Esophagus squamous epithelium (tissue), 5 donors: Measurements from ENCODE around the gene MSX1. TPM values are rescaled to one million over a fixed set of nuclear protein-coding genes. Genes with fewer than 3 reads are reported as not detected.

Experiments used
- DNase-seq: peaks from one replicate; lab custom pipeline; 2025; lab: John Stamatoyannopoulos, UW
- H3K27ac ChIP-seq, 4 donors: fragments of 200-600 bp; sonication (generic); one replicate each; pipeline ENCODE4 v1.5.1; 2016 to 2019; ENCODE audit warnings: mild to moderate bottlenecking in 1 of 4
- H3K27me3 ChIP-seq, 4 donors: fragments of 200-600 bp; sonication (generic); 1 replicate in 3 of 4; 2 replicates in 1 of 4; pipeline versions ENCODE4 v1.5.1 to v1.6.0; 2017 to 2021; ENCODE audit warnings: antibody characterized with exemption in 1 of 4
- H3K36me3 ChIP-seq, 3 donors: fragments of 200-600 bp; sonication (generic); one replicate each; pipeline ENCODE4 v1.5.1; 2016 to 2019
- H3K4me1 ChIP-seq, 3 donors: fragments of 200-600 bp; sonication (generic); one replicate each; pipeline ENCODE4 v1.5.1; 2017 to 2019
- H3K4me3 ChIP-seq, 4 donors: fragments of 200-600 bp; sonication (generic); 1 replicate in 3 of 4; 2 replicates in 1 of 4; pipeline ENCODE4 v1.5.1; 2016 to 2019; ENCODE audit warnings: mild to moderate bottlenecking in 2 of 4, moderate library complexity in 1 of 4
- H3K9me3 ChIP-seq, 3 donors: fragments of 200-600 bp; sonication (generic); one replicate each; pipeline ENCODE4 v1.5.1; 2016 to 2019
- CTCF ChIP-seq, 6 experiments: fragments of 450-650 bp in 4 of 6; fragments of 200-600 bp in 2 of 6; sonication (generic) in 2 of 6; IDR thresholded peaks; one replicate each; pipeline ENCODE4 v1.5.1; 2016 to 2019; ENCODE audit warnings: antibody characterized with exemption in 6 of 6, mild to moderate bottlenecking in 4 of 6, moderate library complexity in 4 of 6
- POLR2A ChIP-seq, 4 donors: fragments of 450-650 bp; IDR thresholded peaks; one replicate each; pipeline ENCODE4 v1.6.1; 2017; ENCODE audit warnings: antibody characterized with exemption in 4 of 4, mild to moderate bottlenecking in 4 of 4, moderate library complexity in 3 of 4
- WGBS, 2 donors: methylation state at CpG; one replicate each; pipeline ENCODE4 v1.1.5; 2018; 5-methylcytosine and 5-hydroxymethylcytosine counted together
- intact Hi-C: fragments of 100-400 bp; cut with DNase I; formaldehyde crosslinking; loops from one replicate; pipeline ENCODE4 v1.15.0; 2022
- total RNA-seq, 4 donors: library from RNA; depleted of rRNA; stranded (reverse); fragments of >200 nt; gene quantifications; one replicate each; pipeline ENCODE4 v1.1.0, GENCODE V29; 2016
- donor health status: DM: yes; HTN: yes; CAD: no.

Gene MSX1
- total RNA-seq, 4 donors from 2014 or later = 0.76 to 1.4 TPM; not detected in 2

GRCh38 chr4:4866124-4866865 lies 6.8 kb downstream of the MSX1 start:
- Histone ChIP-seq H3K4me1 (peaks cover 0 to 68% (median 14%) of the 10 kb centered on the region in 3 donors), H3K9me3 (no peaks in the 10 kb centered on the region), H3K27ac (no peak overlapping the region), H3K36me3 (no peaks in the 10 kb centered on the region), H3K4me3 (peak overlapping the region in 2 of 4 donors; percentile 17 to 42), H3K27me3 (peaks cover 37 to 100% (median 73%) of the 10 kb centered on the region in 4 donors)
- DNase-seq = no peak
- no peak for TF ChIP-seq CTCF (IDR thresholded peaks at IDR 0.05)
- TF ChIP-seq POLR2A (IDR thresholded peaks at IDR 0.05) = no peak
- WGBS, 2 donors = 2 to 9% methylated on average over 16 to 22 of the region's 44 CpGs
- intact Hi-C loops = no loop called here

GRCh38 chr4:4866866-4867374 lies 7.5 kb downstream of the MSX1 start:
- Histone ChIP-seq H3K4me1 (peaks cover 0 to 68% (median 19%) of the 10 kb centered on the region in 3 donors), H3K9me3 (no peaks in the 10 kb centered on the region), H3K4me3 (peak overlapping the region in 2 of 4 donors; percentile 17 to 42), H3K36me3 (no peaks in the 10 kb centered on the region), H3K27me3 (peaks cover 36 to 100% (median 75%) of the 10 kb centered on the region in 4 donors), H3K27ac (no peak overlapping the region)
- no peak for DNase-seq
- intact Hi-C loops = no loop called here
- TF ChIP-seq CTCF (IDR thresholded peaks at IDR 0.05) (no peak), POLR2A (IDR thresholded peaks at IDR 0.05) (no peak)
- 3 to 8% methylated on average over 6 to 12 of the region's 41 CpGs for WGBS, 2 donors

GRCh38 chr4:4867375-4868039 lies 8.0 kb downstream of the MSX1 start:
- intact Hi-C loops = no loop called here
- TF ChIP-seq CTCF (IDR thresholded peaks at IDR 0.05) = no peak
- TF ChIP-seq POLR2A (IDR thresholded peaks at IDR 0.05) = no peak
- 10 to 26% methylated on average over 15 to 16 of the region's 36 CpGs for WGBS, 2 donors

DNA sequence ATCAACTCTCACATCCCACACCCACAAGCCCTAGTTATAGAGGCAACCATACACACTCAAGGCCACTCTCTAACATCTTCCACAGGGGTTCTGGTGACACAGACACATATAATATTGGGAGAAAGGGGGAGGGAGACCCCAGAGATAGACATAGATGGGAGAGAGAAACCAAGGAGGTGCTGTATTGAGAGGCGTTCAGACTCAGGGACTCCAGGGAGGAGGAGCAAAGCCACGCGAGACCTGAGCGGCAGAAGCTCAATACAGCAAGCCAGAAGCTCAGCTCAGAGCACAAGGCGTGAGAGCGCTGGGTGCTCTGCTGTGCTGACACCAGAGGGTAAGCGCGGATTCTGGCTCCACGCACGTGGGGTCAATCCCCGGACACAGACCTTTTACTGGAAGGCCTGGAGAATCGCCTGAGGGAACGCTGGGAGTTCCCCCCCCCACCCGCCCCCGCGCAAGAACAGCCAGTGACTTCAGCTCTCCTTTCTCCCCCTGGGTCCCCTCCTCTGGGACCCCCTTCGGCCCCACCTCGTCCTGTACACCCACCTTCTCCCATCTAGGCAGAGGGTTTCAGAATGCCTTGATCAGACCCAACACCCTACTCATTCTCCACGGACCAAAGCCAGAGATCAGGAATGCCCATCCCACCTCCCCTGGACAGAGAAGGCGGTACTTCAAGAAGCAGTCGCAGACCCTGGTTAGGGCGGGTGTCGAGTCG lies 8.7 kb downstream of the MSX1 start:
- Histone ChIP-seq H3K27me3 (peaks cover 35 to 100% (median 78%) of the 10 kb centered on the region in 4 donors), H3K36me3 (no peaks in the 10 kb centered on the region), H3K4me3 (no peak overlapping the region), H3K27ac (no peak overlapping the region), H3K4me1 (peaks cover 0 to 68% (median 20%) of the 10 kb centered on the region in 3 donors), H3K9me3 (no peaks in the 10 kb centered on the region)
- intact Hi-C loops = no loop called here
- 10 to 13% methylated on average over 13 to 21 of the region's 24 CpGs for WGBS, 2 donors
- TF ChIP-seq CTCF (IDR thresholded peaks at IDR 0.05) (no peak), POLR2A (IDR thresholded peaks at IDR 0.05) (no peak)
- no peak for DNase-seq

More at GRCh38 chr4:4867375-4868039, 8.0 kb downstream of the MSX1 start:
- DNase-seq = no peak
- Histone ChIP-seq H3K36me3 (no peaks in the 10 kb centered on the region), H3K9me3 (no peaks in the 10 kb centered on the region), H3K27ac (no peak overlapping the region), H3K27me3 (peaks cover 36 to 100% (median 78%) of the 10 kb centered on the region in 4 donors), H3K4me3 (peak overlapping the region in 2 of 4 donors; percentile 17 to 42), H3K4me1 (peaks cover 0 to 68% (median 20%) of the 10 kb centered on the region in 3 donors)
